A673 (cell line): ENCODE data around the gene BTBD9. TPM values are rescaled to one million over a fixed set of nuclear protein-coding genes. Genes with fewer than 3 reads are reported as not detected.
A peak's percentile ranks its signal among the peaks of the same experiment; 100 is the strongest.

Experiments used
- BruUV-seq: library from RNA; stranded (reverse); fragments of 400-500 nt; replicated peaks from 2 replicates; lab custom pipeline; 2021; lab: Mats Ljungman, UMichigan
- CTCF ChIA-PET: fragments of 300-600 bp; sonication (Branson Sonifier 250); formaldehyde crosslinking; loops from one replicate; lab custom pipeline; 2022; ENCODE audit warnings: antibody characterized with exemption; lab: Charles Lee
- POLR2A ChIA-PET: fragments of 300-600 bp; sonication (Branson Sonifier 250); formaldehyde crosslinking; loops from one replicate; lab custom pipeline; 2022; ENCODE audit warnings: antibody characterized with exemption; ENCODE audit not compliant: low non-redundant PET; lab: Charles Lee
- DNase-seq: peaks from one replicate; pipeline ENCODE4 v3.0.0-alpha.2; 2015; ENCODE audit warnings: low spot score
- H3K27ac ChIP-seq: fragments of 200-600 bp; sonication (generic); 2 replicates; pipeline ENCODE4 v1.5.1; 2016; ENCODE audit warnings: mixed run types, low read depth, mild to moderate bottlenecking, mixed read lengths, antibody characterized with exemption, low read length; ENCODE audit not compliant: poor library complexity, severe bottlenecking
- H3K27me3 ChIP-seq: fragments of 200-600 bp; sonication (generic); replicated peaks from 2 replicates; pipeline ENCODE4 v1.6.1; 2017; ENCODE audit warnings: mixed run types, low read depth, mild to moderate bottlenecking, mixed read lengths, antibody characterized with exemption, low read length; ENCODE audit not compliant: insufficient read depth, poor library complexity
- H3K36me3 ChIP-seq: fragments of 200-600 bp; sonication (generic); 2 replicates; pipeline ENCODE4 v1.6.1; 2016; ENCODE audit warnings: mixed run types, mild to moderate bottlenecking, mixed read lengths, antibody characterized with exemption, low read length; ENCODE audit not compliant: insufficient read depth, poor library complexity, severe bottlenecking
- H3K4me1 ChIP-seq: fragments of 200-600 bp; sonication (generic); 2 replicates; pipeline ENCODE4 v1.6.1; 2017; ENCODE audit warnings: mixed run types, mild to moderate bottlenecking, mixed read lengths, antibody characterized with exemption, low read length; ENCODE audit not compliant: insufficient read depth, poor library complexity, severe bottlenecking
- H3K4me3 ChIP-seq: fragments of 200-600 bp; sonication (generic); 2 replicates; pipeline ENCODE4 v1.5.1; 2016; ENCODE audit warnings: low read depth, mixed run types, mild to moderate bottlenecking, mixed read lengths, low read length; ENCODE audit not compliant: poor library complexity, severe bottlenecking
- H3K9me3 ChIP-seq: fragments of 200-600 bp; sonication (generic); 2 replicates; pipeline ENCODE4 v1.6.1; 2016; ENCODE audit warnings: mixed run types, low read depth, mild to moderate bottlenecking, mixed read lengths, antibody characterized with exemption, low read length; ENCODE audit not compliant: poor library complexity, severe bottlenecking
- EZH2 ChIP-seq: fragments of 200-600 bp; sonication (generic); IDR thresholded peaks from 2 replicates; pipeline ENCODE4 v1.6.1; 2017; ENCODE audit warnings: borderline replicate concordance, low read depth, mild to moderate bottlenecking, mixed read lengths, antibody characterized with exemption, low read length; ENCODE audit not compliant: poor library complexity, severe bottlenecking
- intact Hi-C: fragments of 100-400 bp; cut with micrococcal nuclease; formaldehyde crosslinking; loops from one replicate; pipeline ENCODE4 v1.10.0; 2022; ENCODE audit not compliant: unreplicated experiment
- total RNA-seq: library from RNA; stranded (reverse); gene quantifications from 2 replicates; pipeline ENCODE4 v1.2.3, GENCODE V29; 2021
- TF ChIP-seq, protein P1 (sequence below): fragments of 300-800, 200-600 bp; sonication (generic); conservative IDR thresholded peaks from 2 replicates; pipeline ENCODE4 v1.5.1; 2017; ENCODE audit warnings: low read depth, mild to moderate bottlenecking, antibody characterized with exemption, low read length, moderate library complexity, mixed read lengths

BTBD9 gene
- total RNA-seq, 1 experiment from 2014 or later, result 8.0 TPM

- no TSS peak for BruUV-seq
- intact Hi-C loops, result no loop called here
- H3K4me1 ChIP-seq, result peaks cover 10% of the 10 kb centered on the region
- DNase-seq, result no peak
- TF ChIP-seq, protein P1, sequence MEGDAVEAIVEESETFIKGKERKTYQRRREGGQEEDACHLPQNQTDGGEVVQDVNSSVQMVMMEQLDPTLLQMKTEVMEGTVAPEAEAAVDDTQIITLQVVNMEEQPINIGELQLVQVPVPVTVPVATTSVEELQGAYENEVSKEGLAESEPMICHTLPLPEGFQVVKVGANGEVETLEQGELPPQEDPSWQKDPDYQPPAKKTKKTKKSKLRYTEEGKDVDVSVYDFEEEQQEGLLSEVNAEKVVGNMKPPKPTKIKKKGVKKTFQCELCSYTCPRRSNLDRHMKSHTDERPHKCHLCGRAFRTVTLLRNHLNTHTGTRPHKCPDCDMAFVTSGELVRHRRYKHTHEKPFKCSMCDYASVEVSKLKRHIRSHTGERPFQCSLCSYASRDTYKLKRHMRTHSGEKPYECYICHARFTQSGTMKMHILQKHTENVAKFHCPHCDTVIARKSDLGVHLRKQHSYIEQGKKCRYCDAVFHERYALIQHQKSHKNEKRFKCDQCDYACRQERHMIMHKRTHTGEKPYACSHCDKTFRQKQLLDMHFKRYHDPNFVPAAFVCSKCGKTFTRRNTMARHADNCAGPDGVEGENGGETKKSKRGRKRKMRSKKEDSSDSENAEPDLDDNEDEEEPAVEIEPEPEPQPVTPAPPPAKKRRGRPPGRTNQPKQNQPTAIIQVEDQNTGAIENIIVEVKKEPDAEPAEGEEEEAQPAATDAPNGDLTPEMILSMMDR, result no peak
- no peak for TF ChIP-seq EZH2
- H3K4me3 ChIP-seq, result no peak overlapping the region
- ChIA-PET CTCF (no interaction called here), POLR2A (no interaction called here)
- no peaks in the 10 kb centered on the region for H3K36me3 ChIP-seq
- no peaks in the 10 kb centered on the region for H3K27me3 ChIP-seq
- H3K27ac ChIP-seq, result peak overlapping the region; percentile 30
- no peaks in the 10 kb centered on the region for H3K9me3 ChIP-seq
These were observed 484.6 kb downstream of the BTBD9 start for GRCh38 chr6:38155144-38155543.

GRCh38 chr6:38154731-38155130 lies 485.0 kb downstream of the BTBD9 start:
- ChIA-PET CTCF (no interaction called here), POLR2A (no interaction called here)
- Histone ChIP-seq H3K27me3 (no peaks in the 10 kb centered on the region), H3K27ac (no peak overlapping the region), H3K9me3 (no peaks in the 10 kb centered on the region), H3K4me1 (peaks cover 14% of the 10 kb centered on the region), H3K4me3 (no peak overlapping the region), H3K36me3 (no peaks in the 10 kb centered on the region)
- TF ChIP-seq EZH2, result no peak
- TF ChIP-seq, protein P1, result no peak
- no peak for DNase-seq
- intact Hi-C loops, result no loop called here
- no TSS peak for BruUV-seq

GRCh38 chr6:38153798-38154345 lies 485.9 kb downstream of the BTBD9 start:
- no peak for DNase-seq
- TF ChIP-seq EZH2, result no peak
- TF ChIP-seq, protein P1, result no peak
- H3K27ac ChIP-seq, result no peak overlapping the region
- TSS peak; percentile 34 for BruUV-seq
- no peak overlapping the region for H3K4me3 ChIP-seq
- CTCF ChIA-PET, result no interaction called here
- POLR2A ChIA-PET, result no interaction called here
- peaks cover 23% of the 10 kb centered on the region for H3K4me1 ChIP-seq
- H3K9me3 ChIP-seq, result no peaks in the 10 kb centered on the region
- no peaks in the 10 kb centered on the region for H3K27me3 ChIP-seq
- H3K36me3 ChIP-seq, result no peaks in the 10 kb centered on the region
- intact Hi-C loops, result no loop called here
